Right renal cortex interstitium (tissue), 3 donors: Measurements from ENCODE around the gene KRTAP5-4. TPM values are rescaled to one million over a fixed set of nuclear protein-coding genes. Genes with fewer than 3 reads are reported as not detected.
"Not testable (repeated sequence)": the region's sequence is repeated elsewhere in the genome, so short reads cannot be mapped to it uniquely, and the experiment has no call there.

Experiments used
- DNase-seq, 3 donors: peaks; one replicate each; pipeline ENCODE4 v3.0.0-alpha.2; 2013; ENCODE audit warnings: low read depth in 3 of 3, low spot score in 2 of 3
- polyA plus RNA-seq, 3 donors: library from polyadenylated mRNA; unstranded; fragments of 120-200 nt; gene quantifications; one replicate each; pipeline ENCODE4 v1.2.1, GENCODE V29; 2013; ENCODE audit not compliant: insufficient read length in 3 of 3

KRTAP5-4 gene
- polyA plus RNA-seq, 3 donors, result not detected

DNA sequence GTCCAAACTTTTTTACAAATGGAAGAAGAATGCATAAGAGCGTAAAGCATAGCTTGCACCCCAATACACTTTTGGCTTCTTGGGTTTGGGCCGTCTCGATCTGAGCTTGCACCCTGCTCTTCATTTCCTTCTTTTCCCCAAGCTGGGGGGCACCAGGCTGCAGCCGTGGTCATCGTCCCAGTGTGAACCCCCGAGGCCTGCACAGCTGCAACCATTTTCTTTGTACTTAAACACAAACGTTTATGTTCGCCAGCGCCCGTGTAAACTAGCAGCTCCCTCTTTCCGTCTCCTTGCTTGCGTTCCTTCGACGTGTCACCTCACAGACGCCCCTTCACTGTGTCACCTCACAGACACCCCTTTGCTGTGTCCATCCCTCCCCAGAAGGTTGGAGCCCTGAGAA is 17.7 kb upstream of the KRTAP5-4 start:
- DNase-seq, result no peak

DNA sequence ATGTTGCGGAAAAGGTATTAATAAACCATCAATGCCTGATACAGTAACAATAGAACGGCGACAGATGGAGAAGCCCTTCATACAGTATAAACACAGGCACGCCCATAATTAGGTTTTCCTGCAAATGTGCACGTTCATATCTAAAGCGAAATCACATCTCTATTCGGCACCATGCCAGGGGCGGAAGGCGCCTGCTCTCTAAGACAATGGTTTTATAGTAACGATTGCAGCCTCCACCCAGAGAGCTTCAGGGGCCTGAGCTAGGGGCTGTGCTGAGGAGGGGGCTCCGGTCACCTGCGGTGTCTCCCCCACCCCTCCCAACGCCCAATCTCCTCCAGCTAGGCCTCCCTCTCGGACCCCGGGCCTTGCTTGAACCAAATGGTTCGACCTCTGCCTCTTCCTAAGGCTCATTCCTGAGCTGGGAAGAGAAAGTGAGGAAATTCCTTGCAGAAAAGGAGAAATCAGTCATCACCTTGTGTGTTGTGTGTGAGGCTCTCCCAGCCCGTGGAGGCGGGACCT is 17.2 kb upstream of the KRTAP5-4 start:
- DNase-seq, result no peak

DNA sequence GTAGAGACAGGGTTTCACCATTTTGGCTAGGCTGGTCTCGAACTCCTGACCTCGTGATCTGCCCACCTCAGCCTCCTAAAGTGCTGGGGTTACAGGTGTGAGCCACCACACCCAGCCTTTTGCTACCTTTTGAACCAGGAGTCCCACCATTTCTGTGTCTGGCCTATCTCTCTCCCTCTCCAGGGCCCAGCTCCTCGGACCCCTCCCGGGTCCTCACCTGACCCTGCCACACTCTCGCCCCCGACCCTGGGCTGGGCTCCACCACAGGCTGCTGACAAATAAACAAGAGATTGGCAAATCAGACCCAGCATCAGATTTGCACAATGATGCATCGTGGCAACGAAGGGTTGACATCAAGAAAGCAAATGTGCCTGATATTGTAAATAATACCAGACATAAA is 16.4 kb upstream of the KRTAP5-4 start:
- DNase-seq, result no peak

- no peak for DNase-seq
Measured at GRCh38 chr11:1637628-1638027, 15.7 kb upstream of the KRTAP5-4 start.

DNA sequence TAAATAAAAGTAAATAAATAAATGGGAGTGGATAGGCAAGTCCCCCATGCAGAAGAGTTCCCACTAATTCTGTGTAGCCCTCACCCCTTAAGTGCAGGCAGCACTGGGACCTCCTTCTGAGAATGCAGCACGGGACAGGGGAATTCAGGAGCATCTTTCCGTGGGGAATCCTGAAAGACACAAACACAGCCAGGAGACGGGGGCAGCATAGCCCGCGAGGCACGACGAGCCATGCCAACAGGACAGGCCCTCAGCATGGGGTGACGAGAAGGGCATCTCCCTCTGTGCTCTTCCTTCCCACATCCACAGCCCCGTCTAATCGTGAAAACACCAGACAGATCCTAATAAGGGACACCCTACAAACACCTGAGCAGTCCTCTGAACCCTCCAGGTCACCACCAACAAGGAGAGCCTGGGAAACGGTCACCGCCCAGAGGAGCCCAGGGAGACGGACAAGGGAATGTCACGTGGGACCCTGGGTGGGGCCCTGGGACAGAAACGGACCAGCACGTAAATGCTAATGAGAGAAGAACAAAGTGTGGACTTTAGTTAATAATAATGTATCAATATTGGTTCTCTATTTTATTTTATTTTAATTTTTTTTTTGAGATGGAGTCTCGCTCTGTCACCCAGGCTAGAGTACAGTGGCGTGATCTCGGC is 14.5 kb upstream of the KRTAP5-4 start:
- no peak for DNase-seq

DNA sequence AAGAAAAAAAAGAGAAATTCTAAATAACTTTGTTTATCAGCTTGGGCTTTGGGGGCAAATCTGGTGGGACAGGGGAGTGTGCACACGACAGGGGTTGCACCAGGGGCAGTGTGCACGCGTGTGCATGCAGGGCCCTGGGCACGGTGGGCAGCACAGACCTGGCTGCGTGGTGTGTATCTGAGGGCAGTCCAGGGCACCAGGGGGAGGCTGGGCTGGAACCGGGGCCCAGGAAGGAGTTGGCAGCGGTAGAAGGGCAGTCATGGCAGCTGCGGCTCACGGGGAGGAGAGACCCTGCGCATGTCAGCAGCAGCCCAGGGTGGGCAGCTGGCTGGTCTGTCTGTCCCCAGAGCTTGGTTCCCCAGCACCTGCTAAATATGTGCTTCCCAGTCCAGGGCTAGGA is 11.9 kb upstream of the KRTAP5-4 start:
- no peak for DNase-seq

- DNase-seq, result no peak
Measured at GRCh38 chr11:1632053-1632714, 10.2 kb upstream of the KRTAP5-4 start.

- DNase-seq, result no peak
Measured at GRCh38 chr11:1631066-1631568, 9.2 kb upstream of the KRTAP5-4 start.

DNA sequence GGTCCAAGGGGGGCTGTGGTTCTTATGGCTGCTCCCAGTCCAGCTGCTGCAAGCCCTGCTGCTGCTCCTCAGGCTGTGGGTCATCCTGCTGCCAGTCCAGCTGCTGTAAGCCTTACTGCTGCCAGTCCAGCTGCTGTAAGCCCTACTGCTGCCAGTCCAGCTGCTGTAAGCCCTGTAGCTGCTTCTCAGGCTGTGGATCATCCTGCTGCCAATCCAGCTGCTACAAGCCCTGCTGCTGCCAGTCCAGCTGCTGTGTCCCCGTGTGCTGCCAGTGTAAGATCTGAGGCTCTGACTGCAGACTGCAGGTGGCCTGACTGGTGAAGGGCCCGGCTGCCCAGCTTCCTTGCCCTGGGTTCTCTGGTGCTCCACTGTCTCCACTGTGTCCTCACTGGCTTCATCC is 8.3 kb upstream of the KRTAP5-4 start:
- DNase-seq, result no peak

DNA sequence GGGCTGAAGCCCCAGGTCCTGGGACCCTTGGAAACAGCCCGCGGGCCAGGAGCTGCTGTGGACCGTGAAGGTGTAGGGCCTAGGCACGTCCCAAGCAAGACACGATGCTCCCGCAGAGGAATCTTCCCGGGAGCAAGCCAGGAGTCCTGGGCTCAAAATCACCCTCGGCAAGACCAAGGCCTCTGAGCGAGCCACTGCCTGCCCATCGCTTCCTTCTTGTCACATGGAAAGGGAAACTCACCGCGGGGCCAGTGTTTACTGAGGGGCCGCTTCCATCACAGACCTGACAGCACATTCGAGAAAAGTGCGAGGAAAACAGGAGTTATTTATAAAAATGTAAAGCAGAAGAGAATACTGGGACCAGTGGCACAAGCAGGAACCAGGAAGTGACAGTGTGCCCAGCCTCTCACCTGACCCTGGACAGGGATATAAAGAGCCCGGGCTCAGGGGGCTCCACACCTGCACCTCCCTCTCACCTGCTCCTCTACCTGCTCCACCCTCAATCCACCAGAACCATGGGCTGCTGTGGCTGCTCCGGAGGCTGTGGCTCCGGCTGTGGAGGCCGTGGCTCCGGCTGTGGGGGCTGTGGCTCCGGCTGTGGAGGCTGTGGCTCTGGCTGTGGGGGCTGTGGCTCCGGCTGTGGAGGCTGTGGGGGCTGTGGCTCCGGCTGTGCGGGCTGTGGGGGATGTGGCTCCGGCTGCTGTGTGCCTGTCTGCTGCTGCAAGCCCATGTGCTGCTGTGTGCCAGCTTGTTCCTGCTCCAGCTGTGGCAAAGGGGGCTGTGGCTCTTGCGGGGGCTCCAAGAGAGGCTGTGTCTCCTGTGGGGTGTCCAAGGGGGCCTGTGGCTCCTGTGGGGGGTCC is 7.6 kb upstream of the KRTAP5-4 start, which contains the start of gene KRTAP5-5:
KRTAP5-5 (plus strand) TSS at position 450 of the 860 bp plus-strand sequence; CDS start at position 516, 66 bp downstream.
- DNase-seq, result no peak

GRCh38 chr11:1628506-1629325 is 6.8 kb upstream of the KRTAP5-4 start:
- peak in 2 of 3 donors; percentile 29 to 38 for DNase-seq

DNA sequence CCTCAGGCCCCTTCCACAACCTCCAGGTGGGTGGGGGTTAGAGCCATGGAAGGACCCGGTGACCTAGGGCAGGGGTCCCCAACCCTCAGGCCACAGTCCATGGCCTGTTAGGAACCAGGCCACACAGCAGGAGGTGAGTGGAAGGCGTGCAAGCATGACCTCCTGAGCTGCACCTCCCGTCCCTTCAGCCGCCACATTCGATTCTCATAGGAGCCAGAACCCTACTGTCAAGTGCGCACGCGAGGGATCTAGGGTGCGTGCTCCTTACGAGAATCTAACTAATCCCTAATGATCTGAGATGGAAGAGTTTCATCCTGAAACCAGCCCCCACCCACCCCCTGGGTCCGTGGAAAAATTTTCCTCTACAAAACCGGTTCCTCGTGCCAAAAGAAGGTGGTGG is 3.6 kb upstream of the KRTAP5-4 start:
- no peak for DNase-seq

GRCh38 chr11:1624621-1625020 is 2.7 kb upstream of the KRTAP5-4 start:
- DNase-seq, result no peak

- DNase-seq, result no peak
Measured at GRCh38 chr11:1623716-1624115, 1.8 kb upstream of the KRTAP5-4 start.

- DNase-seq, result no peak
Measured at GRCh38 chr11:1619449-1619848, 2.5 kb downstream of the KRTAP5-4 start.

GRCh38 chr11:1618231-1618630 is 3.7 kb downstream of the KRTAP5-4 start:
- DNase-seq, result no peak

GRCh38 chr11:1608363-1608762 is 13.6 kb downstream of the KRTAP5-4 start, which contains the start of gene KRTAP5-3:
TSS of gene KRTAP5-3 (minus strand) at chr11:1608463. CDS start at chr11:1608385, 78 bp downstream.
- DNase-seq, result no peak

- not testable (repeated sequence) for DNase-seq
Measured at GRCh38 chr11:1607901-1608300, 14.0 kb downstream of the KRTAP5-4 start.

- not testable (repeated sequence) for DNase-seq
Measured at GRCh38 chr11:1607156-1607845, 14.6 kb downstream of the KRTAP5-4 start.
